CD14-positive monocyte (primary cell): Measurements from ENCODE around the gene SCAMP3. TPM values are rescaled to one million over a fixed set of nuclear protein-coding genes. Genes with fewer than 3 reads are reported as not detected.

Experiments
- DNase-seq, 3 donors: peaks; one replicate each; pipeline ENCODE4 v3.0.0-alpha.2; 2011 to 2022
- H2AFZ ChIP-seq: 2 replicates; pipeline ENCODE4 v1.6.0; 2012; ENCODE audit warnings: mild to moderate bottlenecking, low read depth, low read length, inconsistent platforms; ENCODE audit not compliant: insufficient read depth, poor library complexity, severe bottlenecking
- H3K27ac ChIP-seq, 2 donors: 1 replicate in 1 of 2; 2 replicates in 1 of 2; pipeline ENCODE4 v1.5.1; 2012 to 2013; ENCODE audit warnings: low read length in 2 of 2, control low read depth in 1 of 2, inconsistent platforms in 1 of 2, low read depth in 1 of 2, mild to moderate bottlenecking in 1 of 2
- H3K27me3 ChIP-seq, 2 donors: one replicate each; pipeline versions ENCODE4 v1.6.0 to v1.6.1; 2011 to 2013; ENCODE audit warnings: low read length in 2 of 2; ENCODE audit not compliant: control insufficient read depth in 2 of 2, insufficient read depth in 2 of 2
- H3K36me3 ChIP-seq, 2 donors: replicated peaks in 1 of 2; 1 replicate in 1 of 2; 2 replicates in 1 of 2; pipeline versions ENCODE4 v1.5.1 to v1.6.1; 2012 to 2013; ENCODE audit warnings: low read length in 2 of 2, control low read depth in 1 of 2, inconsistent platforms in 1 of 2, mild to moderate bottlenecking in 1 of 2; ENCODE audit not compliant: insufficient read depth in 2 of 2, control insufficient read depth in 1 of 2
- H3K4me1 ChIP-seq, 2 donors: 1 replicate in 1 of 2; 2 replicates in 1 of 2; pipeline versions ENCODE4 v1.5.1 to v1.6.1; 2012 to 2013; ENCODE audit warnings: low read length in 2 of 2, control low read depth in 1 of 2, inconsistent platforms in 1 of 2, mild to moderate bottlenecking in 1 of 2, moderate library complexity in 1 of 2; ENCODE audit not compliant: insufficient read depth in 2 of 2, control insufficient read depth in 1 of 2
- H3K4me2 ChIP-seq: replicated peaks from 2 replicates; pipeline ENCODE3; 2012; ENCODE audit warnings: low read length, moderate library complexity, mild to moderate bottlenecking; ENCODE audit not compliant: poor library complexity, severe bottlenecking; ENCODE audit errors: extremely low read depth
- H3K4me3 ChIP-seq, 3 experiments: fragments of 200-600 bp in 1 of 3; sonication (generic) in 1 of 3; replicated peaks in 1 of 3; 1 replicate in 2 of 3; 2 replicates in 1 of 3; pipeline ENCODE4 v1.5.1; 2011 to 2013; ENCODE audit warnings: low read length in 3 of 3, mild to moderate bottlenecking in 3 of 3, control low read depth in 2 of 3, low read depth in 2 of 3, inconsistent platforms in 1 of 3, moderate library complexity in 1 of 3
- H3K79me2 ChIP-seq: 2 replicates; pipeline ENCODE4 v1.6.0; 2012; ENCODE audit warnings: mild to moderate bottlenecking, control low read depth, inconsistent platforms, low read length, moderate library complexity; ENCODE audit not compliant: insufficient read depth
- H3K9ac ChIP-seq: 2 replicates; pipeline ENCODE4 v1.6.0; 2017; ENCODE audit warnings: low read length, mild to moderate bottlenecking; ENCODE audit not compliant: insufficient read depth, poor library complexity, severe bottlenecking
- H3K9me3 ChIP-seq, 2 donors: replicated peaks in 1 of 2; 1 replicate in 1 of 2; 2 replicates in 1 of 2; pipeline versions ENCODE4 v1.5.1 to v1.6.1; 2012 to 2013; ENCODE audit warnings: low read length in 2 of 2, control low read depth in 1 of 2; ENCODE audit not compliant: control insufficient read depth in 1 of 2, insufficient read depth in 1 of 2
- H4K20me1 ChIP-seq: 2 replicates; pipeline ENCODE4 v1.6.0; 2012; ENCODE audit warnings: mild to moderate bottlenecking, low read length, control low read depth, moderate library complexity; ENCODE audit not compliant: insufficient read depth
- H3K27ac Mint-ChIP-seq, 7 donors: one replicate each; pipeline ENCODE4 v1.8.0; 2020; ENCODE audit warnings: mild to moderate bottlenecking in 7 of 7, mixed read lengths in 7 of 7, moderate library complexity in 6 of 7, inconsistent platforms in 2 of 7
- H3K27me3 Mint-ChIP-seq, 3 donors: one replicate each; pipeline ENCODE4 v1.8.0; 2021 to 2022; ENCODE audit warnings: low read depth in 3 of 3, mild to moderate bottlenecking in 3 of 3, mixed read lengths in 3 of 3, moderate library complexity in 3 of 3, inconsistent platforms in 1 of 3
- H3K36me3 Mint-ChIP-seq, 2 donors: one replicate each; pipeline ENCODE4 v1.8.0; 2020; ENCODE audit warnings: mixed read lengths in 2 of 2, inconsistent platforms in 1 of 2, mild to moderate bottlenecking in 1 of 2
- H3K4me1 Mint-ChIP-seq: one replicate; pipeline ENCODE4 v1.8.0; 2020; ENCODE audit warnings: mild to moderate bottlenecking, mixed read lengths
- H3K4me3 Mint-ChIP-seq, 2 donors: one replicate each; pipeline ENCODE4 v1.8.0; 2020; ENCODE audit warnings: mild to moderate bottlenecking in 2 of 2, mixed read lengths in 2 of 2, moderate library complexity in 1 of 2
- H3K9me3 Mint-ChIP-seq, 7 donors: one replicate each; pipeline ENCODE4 v1.8.0; 2020 to 2022; ENCODE audit warnings: mixed read lengths in 7 of 7, mild to moderate bottlenecking in 6 of 7, moderate library complexity in 6 of 7, inconsistent platforms in 2 of 7
- CTCF ChIP-seq: fragments of 200-600 bp; IDR thresholded peaks from one replicate; pipeline ENCODE4 v1.8.0; 2022; ENCODE audit warnings: antibody characterized with exemption, mild to moderate bottlenecking
- WGBS: methylation state at CpG from one replicate; pipeline ENCODE4 v1.1.5; 2013; ENCODE audit warnings: missing lambda C conversion rate; ENCODE audit not compliant: insufficient coverage; 5-methylcytosine and 5-hydroxymethylcytosine counted together
- intact Hi-C, 2 donors: fragments of 100-400 bp; cut with micrococcal nuclease; formaldehyde crosslinking; loops; one replicate each; pipeline versions ENCODE4 v1.15.0 to v1.15.1; 2023
- polyA minus RNA-seq: library from RNA; depleted of rRNA, polyadenylated mRNA; stranded (reverse); fragments of >200 nt; gene quantifications from 2 replicates; pipeline ENCODE4 v1.2.3, GENCODE V29; 2012
- polyA plus RNA-seq, 3 donors: library from polyadenylated mRNA; depleted of rRNA in 1 of 3; unstranded in 2 of 3; stranded (reverse) in 1 of 3; fragments of 300-500 nt in 2 of 3; fragments of >200 nt in 1 of 3; fragmentation: Illumina TruSeq in 2 of 3; gene quantifications; 1 replicate in 2 of 3; 2 replicates in 1 of 3; pipeline ENCODE4 v1.2.3, GENCODE V29; 2012 to 2021
- total RNA-seq, 12 experiments: library from RNA in 1 of 12; stranded (reverse) in 1 of 12; fragments of 120-200 nt in 1 of 12; gene quantifications; one replicate each; pipeline ENCODE4 v1.2.4 and lab custom pipeline; 2013 to 2026; ENCODE audit warnings: mixed read lengths in 6 of 12, inconsistent platforms in 1 of 12

The SCAMP3 gene
- total RNA-seq (2013) = 25.6 TPM
- polyA plus RNA-seq = 10 to 100 TPM; 54.9 to 69.8 (median 64.9) TPM
- 10.5 and 15.9 TPM in 2 replicates for polyA minus RNA-seq
- total RNA-seq (lab: John Stamatoyannopoulos, UW) = 2.3 to 14.2 (median 11.9) reads per million in 11 experiments

DNA sequence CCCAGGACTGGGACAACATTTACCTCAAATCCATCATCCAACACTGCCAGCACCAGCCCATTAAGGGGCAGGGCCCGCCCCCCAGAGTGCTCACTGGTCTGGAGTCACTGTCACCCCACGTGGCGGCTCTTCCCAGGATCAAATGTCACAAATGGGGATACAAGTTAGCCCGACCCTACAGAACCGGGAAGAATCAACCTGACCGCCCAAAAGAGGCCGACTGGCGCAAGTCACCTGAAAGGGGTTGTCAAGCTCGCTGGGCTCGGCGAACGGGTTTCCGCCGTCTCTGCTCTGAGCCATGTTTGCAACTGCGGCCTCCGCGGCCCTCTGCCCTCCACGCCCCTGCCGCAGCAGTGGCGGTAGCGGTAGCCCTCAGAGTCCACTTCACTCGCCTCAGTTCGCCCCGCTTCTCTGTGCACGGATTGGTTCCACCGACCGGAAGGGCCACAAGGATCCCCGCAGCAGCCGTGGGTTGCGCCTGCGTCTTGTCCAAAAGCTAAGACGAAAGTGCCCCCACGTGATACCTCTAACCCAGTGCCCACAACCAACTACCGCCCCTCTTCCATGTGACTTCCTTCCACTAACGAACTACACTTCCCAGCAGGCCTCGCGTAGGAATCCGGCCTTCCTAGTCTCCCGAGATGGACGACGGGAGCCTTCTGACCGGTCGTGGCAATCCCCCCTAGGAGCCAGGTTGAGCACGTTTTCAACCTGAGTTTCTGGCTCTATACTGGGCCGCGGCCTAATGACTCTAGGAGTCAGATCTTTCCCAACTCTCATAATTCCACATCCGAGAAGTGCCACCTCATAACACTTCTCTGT lies at the start of gene SCAMP3:
Gene SCAMP3, minus strand, starts transcription at position 509 of the 822 bp plus-strand sequence. Its CDS starts 209 bp downstream, at position 300.
- Histone ChIP-seq H3K9me3 (no peaks in the 10 kb centered on the region), H3K79me2 (peaks cover 20% of the 10 kb centered on the region), H3K27me3 (no peaks in the 10 kb centered on the region), H3K9ac (peak within 1 kb of the TSS; percentile 78), H3K4me2 (peak within 1 kb of the TSS; percentile 98), H4K20me1 (peaks cover 8% of the 10 kb centered on the region), H3K27ac (peak within 1 kb of the TSS; percentile 56 to 83), H3K4me1 (peaks cover 14 to 17% of the 10 kb centered on the region in 2 donors), H2AFZ (peak within 1 kb of the TSS; percentile 90), H3K4me3 (peak within 1 kb of the TSS; percentile 50 to 95 (median 77)), H3K36me3 (peaks cover 41 to 73% of the 10 kb centered on the region in 2 donors)
- H3K27ac Mint-ChIP-seq = peak within 1 kb of the TSS; percentile 92 to 97 (median 95)
- TF ChIP-seq CTCF = no peak
- H3K27me3 Mint-ChIP-seq = no peaks in the 10 kb centered on the region
- H3K4me1 Mint-ChIP-seq = peaks cover 20% of the 10 kb centered on the region
- peak within 1 kb of the TSS; percentile 93 to 94 for H3K4me3 Mint-ChIP-seq
- DNase-seq = peak; percentile 92 to 98 (median 98)
- WGBS = under 1% methylated on average over 46 of the region's 47 CpGs
- H3K9me3 Mint-ChIP-seq = no peaks in the 10 kb centered on the region
- intact Hi-C loops = loop anchor here in 1 of 2 donors (2.0 kb wide), 2 partner anchors 15 to 47 kb away; partner anchors contain the start of genes FDPS and HCN3
- peaks cover 61 to 73% of the 10 kb centered on the region in 2 donors for H3K36me3 Mint-ChIP-seq

DNA sequence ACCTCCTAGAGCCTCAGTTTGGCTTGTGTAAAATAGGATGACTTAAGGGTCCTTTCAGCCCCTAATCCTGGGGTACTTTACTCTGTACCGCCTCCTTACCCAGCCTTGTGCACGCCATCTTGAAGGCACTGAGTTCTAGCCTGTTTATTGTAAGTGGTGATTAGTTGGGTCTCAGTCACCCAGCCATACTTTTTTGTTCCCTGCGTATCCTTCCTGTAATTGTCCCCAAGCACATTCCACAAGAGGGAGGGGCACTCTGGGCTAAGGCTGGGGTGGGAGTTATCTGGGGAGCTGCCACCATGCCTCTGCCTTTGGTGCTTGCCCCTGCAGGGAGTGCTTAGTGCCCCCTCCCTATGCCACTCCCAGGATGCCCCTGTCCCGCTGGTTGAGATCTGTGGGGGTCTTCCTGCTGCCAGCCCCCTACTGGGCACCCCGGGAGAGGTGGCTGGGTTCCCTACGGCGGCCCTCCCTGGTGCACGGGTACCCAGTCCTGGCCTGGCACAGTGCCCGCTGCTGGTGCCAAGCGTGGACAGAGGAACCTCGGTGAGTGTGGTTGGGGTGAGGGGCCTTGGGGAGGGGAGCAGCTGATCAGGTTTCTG lies 47.4 kb upstream of the SCAMP3 start:
- peak overlapping the region; percentile 68 to 92 (median 83) for H3K4me3 ChIP-seq
- peaks cover 2 to 20% of the 10 kb centered on the region in 2 donors for H3K36me3 ChIP-seq
- peak overlapping the region; percentile 83 for H3K9ac ChIP-seq
- H3K27ac ChIP-seq = peak overlapping the region; percentile 83 to 88
- H3K4me2 ChIP-seq = peak overlapping the region; percentile 89
- peaks cover 15 to 37% of the 10 kb centered on the region in 2 donors for H3K36me3 Mint-ChIP-seq
- H3K27ac Mint-ChIP-seq = peak overlapping the region; percentile 96 to 99 (median 97)
- H2AFZ ChIP-seq = peak overlapping the region; percentile 91
- peaks cover 31% of the 10 kb centered on the region for H3K4me1 Mint-ChIP-seq
- 10% methylated on average over 8 of the region's 11 CpGs for WGBS
- no peak for DNase-seq
- peaks cover 35% of the 10 kb centered on the region for H3K79me2 ChIP-seq
- intact Hi-C loops = loop anchor here (2.0 to 5.0 kb wide), 3 partner anchors 13 to 102 kb away; partner anchors contain the start of genes MTX1 (in 1 of the 2), SCAMP3 (in 1 of the 2) and THBS3 (in 1 of the 2)
- no peaks in the 10 kb centered on the region for H3K9me3 ChIP-seq
- no peaks in the 10 kb centered on the region for H3K27me3 ChIP-seq
- H3K4me3 Mint-ChIP-seq = peak overlapping the region; percentile 95 to 97
- H3K4me1 ChIP-seq = peaks cover 19 to 23% of the 10 kb centered on the region in 2 donors
- no peak for TF ChIP-seq CTCF
- H3K27me3 Mint-ChIP-seq = peaks cover 0 to 6% (median 2%) of the 10 kb centered on the region in 3 donors
- H3K9me3 Mint-ChIP-seq = no peaks in the 10 kb centered on the region
- H4K20me1 ChIP-seq = no peaks in the 10 kb centered on the region
